ENCODE data around the gene SIRT5. TPM values are rescaled to one million over a fixed set of nuclear protein-coding genes. Genes with fewer than 3 reads are reported as not detected.

SIRT5 gene
- polyA plus RNA-seq, 1 donor (not counting 4 experiments of a cell fraction or from before 2014, with no cell fraction given) = 9.1 TPM

DNA sequence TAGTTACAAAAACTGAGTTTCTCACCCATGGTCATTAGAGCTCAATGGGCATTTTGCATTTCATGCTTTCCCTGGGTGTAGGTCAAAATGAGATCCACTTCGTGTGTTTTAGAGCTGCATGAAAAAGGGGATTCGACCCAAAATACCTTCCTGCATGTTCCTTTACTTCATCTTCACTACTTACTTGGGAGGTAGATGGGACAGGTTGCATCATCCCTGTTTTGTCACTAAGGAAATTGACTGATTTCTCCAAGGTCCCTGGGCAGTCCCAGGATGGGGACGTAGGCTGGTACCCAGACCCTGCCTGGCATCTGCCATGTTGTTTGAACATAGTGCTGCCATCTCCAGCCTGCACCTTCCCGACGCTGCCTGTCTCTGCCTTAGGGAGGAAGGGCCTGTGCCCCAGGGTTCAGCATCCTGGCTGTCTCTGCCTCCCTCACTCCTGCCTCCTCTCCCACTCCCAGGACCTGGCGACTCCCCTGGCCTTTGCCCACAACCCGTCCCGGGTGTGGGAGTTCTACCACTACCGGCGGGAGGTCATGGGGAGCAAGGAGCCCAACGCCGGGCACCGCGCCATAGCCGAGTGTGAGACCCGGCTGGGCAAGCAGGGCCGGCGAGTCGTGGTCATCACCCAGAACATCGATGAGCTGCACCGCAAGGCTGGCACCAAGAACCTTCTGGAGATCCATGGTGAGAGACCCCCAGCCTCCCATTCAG, 17.0 kb downstream of the SIRT5 start:
- peaks cover 10 to 14% of the 10 kb centered on the region in 2 experiments for H3K36me3 ChIP-seq (ENCODE audit: control insufficient read depth in 2 of 2, extremely low read depth in 1 of 2, insufficient read depth in 2 of 2, low read length in 2 of 2)
- no peak overlapping the region for H3K27ac ChIP-seq (ENCODE audit: control insufficient read depth, insufficient read depth, low read length)
- H3K4me2 ChIP-seq (ENCODE audit: control insufficient read depth, extremely low read depth, insufficient read depth, low read depth, low read length) = no peak overlapping the region
- TF ChIP-seq, protein P1, sequence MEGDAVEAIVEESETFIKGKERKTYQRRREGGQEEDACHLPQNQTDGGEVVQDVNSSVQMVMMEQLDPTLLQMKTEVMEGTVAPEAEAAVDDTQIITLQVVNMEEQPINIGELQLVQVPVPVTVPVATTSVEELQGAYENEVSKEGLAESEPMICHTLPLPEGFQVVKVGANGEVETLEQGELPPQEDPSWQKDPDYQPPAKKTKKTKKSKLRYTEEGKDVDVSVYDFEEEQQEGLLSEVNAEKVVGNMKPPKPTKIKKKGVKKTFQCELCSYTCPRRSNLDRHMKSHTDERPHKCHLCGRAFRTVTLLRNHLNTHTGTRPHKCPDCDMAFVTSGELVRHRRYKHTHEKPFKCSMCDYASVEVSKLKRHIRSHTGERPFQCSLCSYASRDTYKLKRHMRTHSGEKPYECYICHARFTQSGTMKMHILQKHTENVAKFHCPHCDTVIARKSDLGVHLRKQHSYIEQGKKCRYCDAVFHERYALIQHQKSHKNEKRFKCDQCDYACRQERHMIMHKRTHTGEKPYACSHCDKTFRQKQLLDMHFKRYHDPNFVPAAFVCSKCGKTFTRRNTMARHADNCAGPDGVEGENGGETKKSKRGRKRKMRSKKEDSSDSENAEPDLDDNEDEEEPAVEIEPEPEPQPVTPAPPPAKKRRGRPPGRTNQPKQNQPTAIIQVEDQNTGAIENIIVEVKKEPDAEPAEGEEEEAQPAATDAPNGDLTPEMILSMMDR (optimal IDR thresholded peaks at IDR 0.05 in 1 of 3, IDR thresholded peaks at IDR 0.05 in 1 of 3, conservative IDR thresholded peaks at IDR 0.05 in 1 of 3; ENCODE audit: extremely low read depth in 1 of 3, insufficient read depth in 2 of 3, low read length in 3 of 3) = no peak
- TF ChIP-seq EZH2 (IDR thresholded peaks at IDR 0.05; ENCODE audit: low read length) = no peak
- DNase-seq (ENCODE audit: low read depth, low spot score) = no peak
- H3K9me3 ChIP-seq (ENCODE audit: control insufficient read depth, low read depth, low read length) = no peaks in the 10 kb centered on the region
- no peaks in the 10 kb centered on the region for H3K4me1 ChIP-seq (ENCODE audit: control insufficient read depth, extremely low read depth, insufficient read depth, low read length)
- no peak overlapping the region for H3K4me3 ChIP-seq (ENCODE audit: control insufficient read depth in 2 of 3, extremely low read depth in 1 of 3, insufficient read depth in 2 of 3, low read depth in 1 of 3, low read length in 3 of 3)
- H3K27me3 ChIP-seq (ENCODE audit: control insufficient read depth, extremely low read depth, insufficient read depth, low read length) = no peaks in the 10 kb centered on the region
- H3K9ac ChIP-seq (ENCODE audit: control insufficient read depth, extremely low read depth, insufficient read depth, low read length) = no peak overlapping the region
- H3K79me2 ChIP-seq (ENCODE audit: control insufficient read depth, insufficient read depth, low read length) = no peaks in the 10 kb centered on the region
- no peaks in the 10 kb centered on the region for H3K9me1 ChIP-seq (ENCODE audit: control insufficient read depth, extremely low read depth, insufficient read depth, low read length)
- H4K20me1 ChIP-seq (ENCODE audit: control insufficient read depth, extremely low read depth, insufficient read depth, low read length) = no peaks in the 10 kb centered on the region
- H2AFZ ChIP-seq (ENCODE audit: control insufficient read depth, low read length) = no peak overlapping the region
- dilution Hi-C loops (cut with MboI; ENCODE audit: extremely low pct_ligation_motif_present, low sequenced_read_pairs) = no loop called here
- no peak for FAIRE-seq

DNA sequence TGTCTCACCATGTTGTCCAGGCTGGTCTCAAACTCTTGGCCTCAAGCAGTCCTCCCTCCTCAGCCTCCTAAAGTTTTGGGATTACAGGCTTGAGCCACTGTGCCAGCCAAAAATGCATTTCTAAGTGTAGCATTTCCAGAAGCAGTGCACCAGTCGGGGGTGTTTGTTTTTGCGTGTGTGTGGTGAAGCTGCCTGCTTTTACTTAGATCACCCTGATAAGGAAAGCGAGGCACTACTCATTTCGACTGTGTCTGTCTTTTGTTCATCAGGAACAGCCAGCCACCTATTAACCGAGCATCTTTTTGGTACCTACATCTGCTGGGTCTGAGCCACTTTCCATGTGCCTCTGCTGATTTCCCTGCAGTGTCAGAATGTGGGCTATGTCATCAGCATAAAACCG, 18.7 kb downstream of the SIRT5 start:
- TF ChIP-seq, protein P1 (optimal IDR thresholded peaks at IDR 0.05 in 1 of 3, IDR thresholded peaks at IDR 0.05 in 1 of 3, conservative IDR thresholded peaks at IDR 0.05 in 1 of 3; ENCODE audit: extremely low read depth in 1 of 3, insufficient read depth in 2 of 3, low read length in 3 of 3) = no peak
- no peak for TF ChIP-seq EZH2 (IDR thresholded peaks at IDR 0.05; ENCODE audit: low read length)
- FAIRE-seq (no peak), DNase-seq (ENCODE audit: low read depth, low spot score) (no peak)
- H4K20me1 ChIP-seq (ENCODE audit: control insufficient read depth, extremely low read depth, insufficient read depth, low read length) = no peaks in the 10 kb centered on the region
- H3K9me1 ChIP-seq (ENCODE audit: control insufficient read depth, extremely low read depth, insufficient read depth, low read length) = no peaks in the 10 kb centered on the region
- no peak overlapping the region for H3K9ac ChIP-seq (ENCODE audit: control insufficient read depth, extremely low read depth, insufficient read depth, low read length)
- H3K79me2 ChIP-seq (ENCODE audit: control insufficient read depth, insufficient read depth, low read length) = no peaks in the 10 kb centered on the region
- dilution Hi-C loops (cut with MboI; ENCODE audit: extremely low pct_ligation_motif_present, low sequenced_read_pairs) = no loop called here
- no peak overlapping the region for H2AFZ ChIP-seq (ENCODE audit: control insufficient read depth, low read length)
- peaks cover under 1% of the 10 kb centered on the region for H3K4me1 ChIP-seq (ENCODE audit: control insufficient read depth, extremely low read depth, insufficient read depth, low read length)
- no peaks in the 10 kb centered on the region for H3K9me3 ChIP-seq (ENCODE audit: control insufficient read depth, low read depth, low read length)
- H3K27ac ChIP-seq (ENCODE audit: control insufficient read depth, insufficient read depth, low read length) = no peak overlapping the region
- H3K4me3 ChIP-seq (ENCODE audit: control insufficient read depth in 2 of 3, extremely low read depth in 1 of 3, insufficient read depth in 2 of 3, low read depth in 1 of 3, low read length in 3 of 3) = no peak overlapping the region
- peaks cover 9 to 10% of the 10 kb centered on the region in 2 experiments for H3K36me3 ChIP-seq (ENCODE audit: control insufficient read depth in 2 of 2, extremely low read depth in 1 of 2, insufficient read depth in 2 of 2, low read length in 2 of 2)
- H3K4me2 ChIP-seq (ENCODE audit: control insufficient read depth, extremely low read depth, insufficient read depth, low read depth, low read length) = no peak overlapping the region
- H3K27me3 ChIP-seq (ENCODE audit: control insufficient read depth, extremely low read depth, insufficient read depth, low read length) = no peaks in the 10 kb centered on the region
